ENCODE data around the gene CPEB2.
A peak's percentile ranks its signal among the peaks of the same experiment; 100 is the strongest.

Gene CPEB2

DNA sequence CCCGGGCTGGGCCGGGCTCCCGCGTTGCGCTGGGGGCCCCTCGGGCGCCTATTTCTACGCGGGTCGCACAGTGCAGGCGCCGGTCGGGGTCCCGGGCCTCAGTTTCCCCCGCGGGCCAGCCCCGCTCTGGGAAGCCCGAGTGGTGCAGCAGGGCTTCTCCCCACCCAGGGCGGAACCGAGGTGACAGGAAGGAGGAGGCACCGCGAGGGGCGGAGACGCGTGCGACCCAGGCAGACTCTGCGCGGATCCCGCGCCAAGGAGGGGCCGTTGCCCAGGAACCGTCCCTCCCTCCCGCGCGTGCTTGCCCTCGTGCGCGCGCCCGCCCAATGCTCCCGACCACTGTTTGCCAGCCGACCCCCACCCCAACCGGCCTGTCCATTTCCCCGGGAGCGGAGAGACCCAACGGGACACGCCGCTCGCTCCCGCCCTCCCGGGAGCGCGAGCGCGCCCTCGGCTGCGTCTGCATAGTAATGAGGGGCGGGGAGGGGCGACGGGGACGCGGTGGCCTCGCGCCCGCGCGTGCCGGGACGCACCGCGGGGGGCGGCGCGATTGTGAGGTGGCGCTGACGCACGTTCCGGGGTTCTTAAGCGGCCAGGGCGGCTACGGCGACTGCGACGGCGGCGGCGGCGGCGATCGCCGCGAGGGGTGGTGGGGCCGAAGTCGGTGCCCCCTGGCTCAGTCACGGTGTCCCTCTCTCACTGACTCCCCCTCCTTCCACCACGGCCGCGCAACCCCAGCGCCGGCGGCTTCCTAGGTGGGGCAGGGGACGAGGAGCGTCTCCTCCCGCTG lies at the start of gene CPEB2:
Gene CPEB2, plus strand, starts transcription at position 613 of the 790 bp plus-strand sequence. CDS start 193 bp downstream, outside the sequence.
- DNase-seq = peak; percentile 71 to 99 (median 94)

DNA sequence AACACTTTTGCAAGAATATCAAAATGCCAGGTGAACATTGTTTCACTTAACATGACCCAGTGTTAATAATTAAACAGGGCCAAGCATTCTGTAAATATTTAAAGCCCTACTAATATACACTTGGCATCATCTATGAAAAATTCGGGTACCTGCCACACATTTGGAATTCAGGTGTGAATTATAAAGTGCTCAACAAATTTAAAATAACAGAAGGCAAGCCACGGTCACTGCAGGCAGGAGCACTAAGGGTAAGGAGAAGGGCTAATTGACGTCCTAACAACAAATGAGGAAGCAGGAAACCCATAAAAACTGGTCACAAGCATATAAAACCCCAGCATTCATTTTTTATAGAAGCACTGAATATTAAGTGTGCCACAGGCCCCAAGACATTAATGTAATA lies 43.8 kb upstream of the CPEB2 start:
- DNase-seq = no peak

GRCh38 chr4:14961292-14961691 lies 41.0 kb upstream of the CPEB2 start:
- DNase-seq = no peak

GRCh38 chr4:14965071-14965470 lies 37.2 kb upstream of the CPEB2 start:
- no peak for DNase-seq

GRCh38 chr4:14967982-14968381 lies 34.3 kb upstream of the CPEB2 start:
- no peak for DNase-seq

GRCh38 chr4:14977830-14978229 lies 24.5 kb upstream of the CPEB2 start:
- no peak for DNase-seq

DNA sequence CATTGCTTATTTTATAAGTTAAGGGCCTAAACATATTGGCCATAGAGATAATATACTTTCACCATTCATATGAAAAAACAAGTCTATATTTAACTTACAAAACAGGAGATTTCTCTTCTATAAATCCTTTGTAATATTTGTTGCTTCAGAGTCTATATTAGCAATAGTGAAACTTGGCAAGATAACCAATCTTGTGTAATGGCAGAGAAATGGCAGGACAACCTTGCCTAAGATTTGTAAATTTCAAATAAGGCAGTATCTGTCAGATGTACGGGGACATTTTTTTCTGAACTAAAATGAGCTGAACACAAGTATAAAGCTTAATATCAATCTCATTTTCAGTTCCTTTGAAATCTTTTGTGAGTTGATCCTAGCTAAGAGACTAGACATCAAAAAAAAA lies 17.8 kb upstream of the CPEB2 start:
- DNase-seq = no peak

GRCh38 chr4:14985161-14985560 lies 17.1 kb upstream of the CPEB2 start:
- DNase-seq = no peak

DNA sequence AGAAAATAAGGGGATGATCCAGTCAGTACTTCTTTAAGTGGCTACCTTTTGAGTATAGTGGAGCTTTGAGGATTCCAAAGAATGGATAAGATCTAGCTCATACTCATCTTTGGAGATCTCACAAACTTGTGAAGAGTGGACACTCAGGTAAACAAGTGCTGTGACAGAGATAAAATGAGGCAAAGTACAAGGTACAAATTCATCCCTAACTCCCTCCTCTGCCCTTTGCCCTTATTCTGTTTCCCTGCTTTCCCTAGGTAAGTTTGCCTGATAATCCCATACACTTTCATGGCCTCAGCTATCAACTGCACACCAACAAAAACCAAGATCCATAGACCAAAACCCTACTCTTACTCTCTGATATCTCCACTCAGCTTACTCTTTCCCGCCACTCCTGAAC lies 16.4 kb upstream of the CPEB2 start:
- no peak for DNase-seq

DNA sequence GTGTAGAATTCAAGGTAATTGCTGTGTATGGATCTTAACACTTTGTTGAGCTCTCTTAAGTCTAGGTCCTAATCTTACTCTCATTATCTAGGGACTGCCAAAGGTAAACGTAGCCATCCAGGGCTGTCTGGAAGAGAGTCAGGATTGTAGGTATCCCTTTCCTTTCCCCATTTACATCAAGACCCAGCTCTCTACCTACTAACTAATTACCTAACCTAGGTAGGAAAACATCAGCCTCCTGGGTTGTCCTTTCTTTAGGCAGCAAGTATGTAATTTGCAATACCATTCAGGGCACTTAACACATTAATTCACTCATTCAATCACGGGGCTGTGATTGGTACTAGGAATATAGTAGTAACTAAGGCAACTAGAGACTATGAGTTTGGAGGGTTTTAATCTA lies 15.2 kb upstream of the CPEB2 start:
- DNase-seq = no peak

- DNase-seq = no peak
Observed at GRCh38 chr4:14990484-14990883, 11.8 kb upstream of the CPEB2 start.

DNA sequence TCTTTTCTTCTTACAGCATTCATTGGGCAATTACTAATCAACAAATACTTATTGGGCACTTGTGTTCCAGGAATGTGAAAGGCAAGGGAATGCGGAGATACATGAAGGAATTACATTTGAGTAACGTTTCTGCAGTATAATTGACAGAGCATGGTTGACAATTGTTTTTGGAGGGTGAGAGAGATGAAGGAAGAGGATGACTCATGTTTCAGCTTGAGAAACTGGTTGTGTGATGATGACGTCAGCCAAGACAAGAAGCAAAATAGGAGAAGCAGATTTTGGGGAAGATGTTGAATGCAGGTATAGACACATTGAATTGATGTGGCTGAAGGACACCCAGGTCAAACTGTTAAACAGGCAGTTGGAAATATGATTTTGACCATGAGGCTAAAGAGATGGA lies 8.0 kb upstream of the CPEB2 start:
- DNase-seq = no peak

- peak; percentile 27 to 88 (median 78) for DNase-seq
Observed at GRCh38 chr4:15001248-15001868, 923 bp upstream of the CPEB2 start.

DNA sequence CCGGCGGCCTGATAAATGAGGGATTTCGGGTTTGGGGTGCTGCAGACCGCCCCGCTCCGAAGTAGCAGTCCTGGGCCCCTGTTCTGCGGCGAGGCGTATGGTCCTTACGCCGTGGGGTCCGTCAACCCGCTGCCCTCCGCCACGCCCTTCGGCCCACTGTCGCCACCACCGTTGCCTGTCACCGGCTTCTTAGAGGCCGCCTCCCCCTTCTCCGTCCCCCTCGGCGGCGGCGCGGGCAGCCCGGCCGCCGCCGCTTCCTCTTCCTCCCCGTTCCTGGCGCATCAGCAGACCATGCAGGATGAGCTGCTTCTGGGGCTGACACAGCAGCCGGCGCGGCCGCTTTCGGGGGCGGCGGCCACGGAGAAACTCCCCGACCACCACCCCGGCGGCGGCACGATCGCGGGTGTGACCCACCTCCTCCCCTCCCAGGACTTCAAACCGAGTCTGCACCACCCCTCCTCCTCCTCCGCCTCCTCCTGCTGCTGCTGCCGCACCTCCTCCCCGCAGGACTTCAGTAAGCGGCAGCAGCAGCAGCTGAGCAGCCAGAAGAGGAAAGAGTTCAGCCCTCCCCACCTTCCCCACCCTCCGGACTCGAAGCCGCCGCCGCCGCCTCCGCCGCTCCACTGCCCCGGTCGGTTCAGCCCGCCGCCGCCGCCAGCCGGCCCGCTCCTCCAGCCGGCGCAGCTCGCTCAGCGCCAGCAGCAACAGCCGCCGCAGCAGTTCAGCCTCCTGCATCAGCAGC lies 549 bp downstream of the CPEB2 start:
- DNase-seq = peak; percentile 43 to 92 (median 78)

- DNase-seq = peak in 7 of 14 donors; percentile 43 to 78 (median 63)
Observed at GRCh38 chr4:15003401-15003890, 1.2 kb downstream of the CPEB2 start.

DNA sequence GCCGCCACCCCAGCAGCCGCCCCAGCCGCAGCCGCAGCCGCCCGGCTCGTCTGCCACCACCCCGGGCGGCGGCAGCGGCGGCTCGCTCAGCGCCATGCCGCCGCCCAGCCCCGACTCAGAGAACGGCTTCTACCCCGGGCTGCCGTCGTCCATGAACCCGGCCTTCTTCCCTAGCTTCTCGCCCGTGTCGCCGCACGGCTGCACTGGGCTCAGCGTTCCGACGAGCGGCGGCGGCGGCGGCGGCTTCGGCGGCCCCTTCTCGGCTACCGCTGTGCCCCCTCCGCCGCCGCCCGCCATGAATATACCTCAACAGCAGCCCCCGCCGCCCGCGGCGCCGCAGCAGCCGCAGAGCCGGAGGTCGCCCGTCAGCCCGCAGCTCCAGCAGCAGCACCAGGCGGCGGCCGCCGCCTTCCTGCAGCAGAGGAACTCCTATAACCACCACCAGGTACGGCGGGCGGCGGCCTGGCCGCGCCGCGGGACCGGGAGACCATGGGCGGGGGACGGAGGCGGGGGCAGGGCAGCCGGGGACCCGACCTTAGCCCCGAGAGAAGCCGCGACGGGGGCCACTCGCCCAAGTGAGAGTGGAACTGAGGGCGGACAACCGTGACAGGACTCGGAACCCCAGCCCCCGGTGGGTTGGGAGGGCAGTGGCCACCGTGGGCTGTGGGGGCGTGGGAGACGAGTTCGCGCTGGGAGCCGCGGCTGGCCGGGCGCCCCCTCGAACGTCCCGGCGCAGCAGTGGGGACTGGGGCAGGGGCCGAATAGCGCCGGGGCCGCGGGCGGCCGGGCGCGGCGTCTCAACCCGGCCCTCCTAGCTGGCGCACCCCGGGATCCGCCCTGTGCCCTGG lies 1.8 kb downstream of the CPEB2 start:
- DNase-seq = peak in 7 of 14 donors; percentile 32 to 68 (median 48)

DNA sequence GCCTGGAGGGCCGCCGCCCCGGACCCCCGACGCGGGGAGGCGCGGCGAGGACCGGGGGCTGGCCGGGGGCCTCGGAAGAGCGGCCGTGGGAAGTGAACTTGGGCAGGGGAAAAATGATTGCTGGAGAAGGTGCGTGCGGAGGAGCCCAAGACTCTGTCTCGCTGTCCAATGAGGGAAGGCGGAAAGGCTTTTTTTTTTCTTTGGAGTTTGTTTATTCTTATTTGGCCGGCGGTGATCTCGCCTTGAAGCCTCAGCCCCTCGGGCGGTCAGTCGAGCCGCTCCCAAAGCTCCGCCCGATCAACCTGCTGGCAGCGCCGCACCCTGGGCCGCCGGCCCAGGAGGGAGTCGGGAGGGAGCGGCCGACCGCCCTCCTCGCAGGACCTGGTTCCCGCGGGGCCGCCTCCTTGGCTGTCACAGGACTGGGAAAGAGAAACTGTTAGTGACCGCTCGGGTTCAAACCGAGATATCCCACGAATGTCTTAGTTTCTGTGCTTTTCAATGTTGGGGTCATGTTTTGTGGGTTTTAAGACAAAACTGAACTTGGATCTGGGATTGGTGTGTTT lies 2.5 kb downstream of the CPEB2 start:
- peak in 13 of 14 donors; percentile 4 to 79 (median 54) for DNase-seq

GRCh38 chr4:15005474-15006115 lies 3.3 kb downstream of the CPEB2 start:
- no peak for DNase-seq

DNA sequence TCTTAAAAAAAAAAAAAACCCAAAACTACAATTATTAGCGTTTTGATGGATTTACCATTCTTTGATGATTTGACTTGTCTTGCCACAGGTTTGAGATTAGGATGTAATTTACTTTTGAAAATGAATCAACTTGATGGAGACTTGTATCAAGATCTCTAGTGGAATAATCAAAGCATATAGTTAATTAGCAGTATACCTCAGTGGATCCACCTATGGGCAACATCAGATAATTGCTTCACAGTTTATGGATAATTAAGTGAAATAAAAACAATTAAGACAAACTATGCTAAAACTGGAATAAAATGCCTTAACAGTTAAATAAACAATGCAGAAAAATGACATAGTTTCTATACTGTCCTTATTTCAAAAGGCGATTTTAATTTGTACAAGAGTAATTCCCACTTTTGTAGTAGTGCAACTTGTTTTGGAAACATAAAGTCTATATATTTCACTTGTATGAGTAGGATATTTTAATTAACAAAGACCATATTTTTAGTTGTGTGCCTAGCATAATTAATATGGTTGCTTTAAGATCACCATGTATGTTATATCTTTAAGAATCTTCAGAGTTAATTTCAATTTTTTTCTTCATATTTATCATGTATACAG lies 4.2 kb downstream of the CPEB2 start:
- no peak for DNase-seq

DNA sequence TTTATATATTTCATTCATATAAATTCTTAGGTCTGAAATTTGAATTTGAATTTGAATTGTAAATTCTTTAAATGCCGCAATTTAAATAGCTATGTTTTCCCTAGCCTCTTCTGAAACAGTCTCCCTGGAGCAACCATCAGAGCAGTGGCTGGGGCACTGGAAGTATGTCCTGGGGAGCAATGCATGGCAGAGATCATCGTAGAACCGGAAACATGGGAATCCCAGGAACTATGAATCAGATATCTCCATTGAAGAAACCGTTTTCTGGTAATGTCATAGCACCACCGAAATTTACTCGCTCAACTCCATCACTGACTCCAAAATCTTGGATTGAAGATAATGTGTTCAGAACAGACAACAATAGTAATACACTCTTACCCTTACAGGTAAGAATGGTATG lies 4.9 kb downstream of the CPEB2 start:
- DNase-seq = peak in 1 of 14 donors; percentile 6

Measured in C1 segment of cervical spinal cord (tissue), 14 donors.